HL-60 (cell line): ENCODE data around the gene OIT3.

Source experiments
- DNase-seq, 2 experiments: peaks; one replicate each; pipeline ENCODE4 v3.0.0-alpha.2; 2010 to 2020; ENCODE audit warnings: low read depth in 1 of 2, low spot score in 1 of 2
- H3K27ac ChIP-seq: fragments of 250-450 bp; sonication (Bioruptor Pico); replicated peaks from 2 replicates; pipeline ENCODE4 v1.5.1; 2020; ENCODE audit warnings: mild to moderate bottlenecking, moderate library complexity
- H3K27me3 ChIP-seq: fragments of 250-450 bp; sonication (Bioruptor Pico); 2 replicates; pipeline ENCODE4 v1.5.1; 2021; ENCODE audit warnings: mild to moderate bottlenecking, moderate library complexity; ENCODE audit not compliant: insufficient read depth, poor library complexity, severe bottlenecking
- H3K4me3 ChIP-seq: replicated peaks from 2 replicates; pipeline ENCODE4 v1.5.1; 2011; ENCODE audit warnings: mild to moderate bottlenecking, control low read depth, low read length; ENCODE audit not compliant: insufficient read depth
- GABPA ChIP-seq: IDR thresholded peaks from 2 replicates; pipeline ENCODE4 v1.6.1; 2012; ENCODE audit warnings: low read depth
- POLR2AphosphoS5 ChIP-seq: IDR thresholded peaks from 2 replicates; pipeline ENCODE4 v1.6.1; 2012; ENCODE audit warnings: low read depth
- SPI1 ChIP-seq: IDR thresholded peaks from 2 replicates; pipeline ENCODE4 v1.6.1; 2012; ENCODE audit warnings: low read depth, mild to moderate bottlenecking, borderline replicate concordance
- TF ChIP-seq, protein P1 (sequence below): IDR thresholded peaks from 2 replicates; pipeline ENCODE4 v1.6.1; 2012; ENCODE audit warnings: low read depth; ENCODE audit not compliant: insufficient replicate concordance
- TF ChIP-seq, protein P2 (sequence below): IDR thresholded peaks from one replicate; pipeline ENCODE4 v1.5.1; 2011; ENCODE audit warnings: low read length, control low read depth, inconsistent platforms; ENCODE audit not compliant: insufficient read depth

The OIT3 gene

DNA sequence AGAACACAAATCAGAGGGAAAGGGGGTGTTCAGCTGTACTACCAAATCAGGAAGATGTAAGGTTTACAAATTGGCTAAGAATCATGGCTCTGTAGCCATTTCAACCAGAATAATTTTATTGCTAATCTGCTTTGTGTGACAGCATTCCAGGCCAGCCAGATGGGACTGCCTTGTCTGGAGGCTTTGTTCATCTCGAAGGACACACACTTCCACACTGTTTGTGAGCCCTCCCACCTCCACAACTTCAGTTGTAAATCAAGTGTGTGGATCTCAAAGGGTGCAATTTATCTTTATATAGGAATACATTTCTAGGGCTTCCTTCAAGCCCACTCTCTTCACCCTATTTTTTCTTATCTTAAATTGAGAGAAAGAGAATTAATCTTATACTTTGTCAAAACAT is 6.9 kb upstream of the OIT3 start:
- Histone ChIP-seq H3K27ac (no peak overlapping the region), H3K4me3 (no peak overlapping the region), H3K27me3 (no peaks in the 10 kb centered on the region)
- TF ChIP-seq SPI1 (no peak), GABPA (no peak), POLR2AphosphoS5 (no peak)
- TF ChIP-seq, protein P1, sequence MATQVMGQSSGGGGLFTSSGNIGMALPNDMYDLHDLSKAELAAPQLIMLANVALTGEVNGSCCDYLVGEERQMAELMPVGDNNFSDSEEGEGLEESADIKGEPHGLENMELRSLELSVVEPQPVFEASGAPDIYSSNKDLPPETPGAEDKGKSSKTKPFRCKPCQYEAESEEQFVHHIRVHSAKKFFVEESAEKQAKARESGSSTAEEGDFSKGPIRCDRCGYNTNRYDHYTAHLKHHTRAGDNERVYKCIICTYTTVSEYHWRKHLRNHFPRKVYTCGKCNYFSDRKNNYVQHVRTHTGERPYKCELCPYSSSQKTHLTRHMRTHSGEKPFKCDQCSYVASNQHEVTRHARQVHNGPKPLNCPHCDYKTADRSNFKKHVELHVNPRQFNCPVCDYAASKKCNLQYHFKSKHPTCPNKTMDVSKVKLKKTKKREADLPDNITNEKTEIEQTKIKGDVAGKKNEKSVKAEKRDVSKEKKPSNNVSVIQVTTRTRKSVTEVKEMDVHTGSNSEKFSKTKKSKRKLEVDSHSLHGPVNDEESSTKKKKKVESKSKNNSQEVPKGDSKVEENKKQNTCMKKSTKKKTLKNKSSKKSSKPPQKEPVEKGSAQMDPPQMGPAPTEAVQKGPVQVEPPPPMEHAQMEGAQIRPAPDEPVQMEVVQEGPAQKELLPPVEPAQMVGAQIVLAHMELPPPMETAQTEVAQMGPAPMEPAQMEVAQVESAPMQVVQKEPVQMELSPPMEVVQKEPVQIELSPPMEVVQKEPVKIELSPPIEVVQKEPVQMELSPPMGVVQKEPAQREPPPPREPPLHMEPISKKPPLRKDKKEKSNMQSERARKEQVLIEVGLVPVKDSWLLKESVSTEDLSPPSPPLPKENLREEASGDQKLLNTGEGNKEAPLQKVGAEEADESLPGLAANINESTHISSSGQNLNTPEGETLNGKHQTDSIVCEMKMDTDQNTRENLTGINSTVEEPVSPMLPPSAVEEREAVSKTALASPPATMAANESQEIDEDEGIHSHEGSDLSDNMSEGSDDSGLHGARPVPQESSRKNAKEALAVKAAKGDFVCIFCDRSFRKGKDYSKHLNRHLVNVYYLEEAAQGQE, result no peak
- TF ChIP-seq, protein P2, sequence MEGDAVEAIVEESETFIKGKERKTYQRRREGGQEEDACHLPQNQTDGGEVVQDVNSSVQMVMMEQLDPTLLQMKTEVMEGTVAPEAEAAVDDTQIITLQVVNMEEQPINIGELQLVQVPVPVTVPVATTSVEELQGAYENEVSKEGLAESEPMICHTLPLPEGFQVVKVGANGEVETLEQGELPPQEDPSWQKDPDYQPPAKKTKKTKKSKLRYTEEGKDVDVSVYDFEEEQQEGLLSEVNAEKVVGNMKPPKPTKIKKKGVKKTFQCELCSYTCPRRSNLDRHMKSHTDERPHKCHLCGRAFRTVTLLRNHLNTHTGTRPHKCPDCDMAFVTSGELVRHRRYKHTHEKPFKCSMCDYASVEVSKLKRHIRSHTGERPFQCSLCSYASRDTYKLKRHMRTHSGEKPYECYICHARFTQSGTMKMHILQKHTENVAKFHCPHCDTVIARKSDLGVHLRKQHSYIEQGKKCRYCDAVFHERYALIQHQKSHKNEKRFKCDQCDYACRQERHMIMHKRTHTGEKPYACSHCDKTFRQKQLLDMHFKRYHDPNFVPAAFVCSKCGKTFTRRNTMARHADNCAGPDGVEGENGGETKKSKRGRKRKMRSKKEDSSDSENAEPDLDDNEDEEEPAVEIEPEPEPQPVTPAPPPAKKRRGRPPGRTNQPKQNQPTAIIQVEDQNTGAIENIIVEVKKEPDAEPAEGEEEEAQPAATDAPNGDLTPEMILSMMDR, result no peak
- no peak for DNase-seq

DNA sequence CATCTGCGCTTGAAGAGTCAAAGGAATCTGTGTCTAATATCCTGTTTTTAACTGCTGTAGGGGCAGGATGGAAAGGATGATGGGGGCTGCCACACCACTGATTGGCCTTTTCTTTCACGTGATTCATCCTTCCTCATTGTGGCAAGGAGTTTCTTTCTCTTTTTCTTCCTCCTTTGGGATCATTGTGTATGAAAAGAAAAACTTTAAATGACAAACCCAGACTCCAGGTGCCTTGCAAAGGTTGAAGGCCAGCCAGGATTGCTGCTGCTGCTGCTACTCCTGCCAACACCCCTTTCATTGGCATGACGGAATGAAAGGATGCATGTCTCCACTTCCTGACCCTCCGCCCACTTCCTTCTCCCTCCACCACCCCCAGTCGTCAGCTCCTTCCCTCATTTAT is 6.5 kb upstream of the OIT3 start:
- no peak overlapping the region for H3K27ac ChIP-seq
- DNase-seq, result peak; percentile 18 to 19

DNA sequence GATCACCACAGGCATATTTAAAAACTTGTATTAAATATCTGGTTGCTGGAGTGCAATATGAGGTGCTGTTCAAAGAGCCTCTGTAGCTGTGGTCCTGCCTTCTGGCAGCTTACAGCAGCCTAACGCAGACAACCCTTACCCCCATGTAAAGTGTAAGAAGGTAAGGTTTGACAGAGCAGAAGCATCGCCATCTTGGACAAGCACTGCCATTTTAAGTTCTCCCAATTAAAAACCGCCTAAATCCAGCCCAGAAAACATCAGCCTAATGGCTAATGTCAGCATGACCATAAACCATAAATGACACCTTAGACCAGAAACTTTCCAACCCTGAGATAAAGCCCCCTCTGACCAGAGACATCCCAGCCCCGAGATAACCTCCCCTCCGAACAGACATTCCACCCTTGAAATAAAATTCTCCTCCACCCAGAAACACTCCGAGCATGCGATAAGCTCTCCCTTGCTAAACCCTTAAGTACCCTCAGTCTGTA is 5.3 kb upstream of the OIT3 start:
- TF ChIP-seq POLR2AphosphoS5, result no peak
- Histone ChIP-seq H3K4me3 (no peak overlapping the region), H3K27me3 (no peaks in the 10 kb centered on the region), H3K27ac (no peak overlapping the region)
- DNase-seq, result no peak

More for the DNA sequence above, 6.5 kb upstream of the OIT3 start:
- H3K27me3 ChIP-seq, result no peaks in the 10 kb centered on the region
- TF ChIP-seq, protein P1, result no peak
- peak; percentile 21; the same call in 1 of the 2 replicates for TF ChIP-seq SPI1
- H3K4me3 ChIP-seq, result no peak overlapping the region

DNA sequence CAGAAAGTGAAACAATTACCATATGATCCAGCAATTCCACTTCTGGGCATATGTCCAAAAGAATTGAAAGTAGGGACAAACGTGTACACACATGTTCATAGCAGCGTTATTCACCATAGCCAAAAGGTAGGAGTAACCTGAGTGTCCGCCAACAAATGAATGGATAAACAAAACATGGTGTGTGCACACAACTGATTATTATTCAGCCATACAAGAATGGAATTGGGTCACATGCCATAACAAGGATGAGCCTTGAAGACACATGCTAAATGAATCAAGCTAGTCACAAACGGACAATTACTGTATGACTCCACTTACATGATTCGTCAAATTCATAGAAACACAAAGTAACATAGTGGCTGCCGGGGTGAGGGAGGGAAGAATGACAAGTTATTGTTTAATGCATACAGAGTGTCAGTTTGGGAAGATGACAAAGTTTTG is 4.1 kb upstream of the OIT3 start:
- no peaks in the 10 kb centered on the region for H3K27me3 ChIP-seq
- DNase-seq, result no peak
- no peak for TF ChIP-seq POLR2AphosphoS5
- TF ChIP-seq, protein P1, result no peak
- no peak for TF ChIP-seq SPI1
- TF ChIP-seq, protein P2, result no peak
- TF ChIP-seq GABPA, result no peak
- H3K4me3 ChIP-seq, result no peak overlapping the region
- H3K27ac ChIP-seq, result no peak overlapping the region
